Medulla oblongata (tissue), 1 donor: ENCODE measurements around the gene BABAM2.
A peak's percentile ranks its signal among the peaks of the same experiment; 100 is the strongest.

Source experiments
- DNase-seq: peaks from one replicate; pipeline ENCODE4 v3.0.0-alpha.2; 2015; ENCODE audit errors: extremely low spot score

BABAM2 gene

GRCh38 chr2:28313220-28313784 is 422.8 kb downstream of the BABAM2 start:
- DNase-seq = no peak

- no peak for DNase-seq
These were observed 424.4 kb downstream of the BABAM2 start for GRCh38 chr2:28314968-28315367.

- no peak for DNase-seq
These were observed 426.2 kb downstream of the BABAM2 start for GRCh38 chr2:28316546-28317335.

- DNase-seq = no peak
These were observed 426.9 kb downstream of the BABAM2 start for GRCh38 chr2:28317390-28317789.

- no peak for DNase-seq
These were observed 427.5 kb downstream of the BABAM2 start for GRCh38 chr2:28318023-28318422.

GRCh38 chr2:28318462-28319117 is 428.1 kb downstream of the BABAM2 start:
- no peak for DNase-seq

- DNase-seq = no peak
These were observed 428.8 kb downstream of the BABAM2 start for GRCh38 chr2:28319118-28320008.

GRCh38 chr2:28320009-28320365 is 429.5 kb downstream of the BABAM2 start:
- DNase-seq = no peak

GRCh38 chr2:28320371-28320770 is 429.8 kb downstream of the BABAM2 start:
- no peak for DNase-seq

- DNase-seq = no peak
These were observed 430.9 kb downstream of the BABAM2 start for GRCh38 chr2:28321426-28321825.

- DNase-seq = no peak
These were observed 431.5 kb downstream of the BABAM2 start for GRCh38 chr2:28322051-28322450.

GRCh38 chr2:28322456-28322855 is 431.9 kb downstream of the BABAM2 start:
- DNase-seq = no peak

GRCh38 chr2:28322981-28323396 is 432.5 kb downstream of the BABAM2 start:
- no peak for DNase-seq

GRCh38 chr2:28325173-28325566 is 434.6 kb downstream of the BABAM2 start:
- no peak for DNase-seq

GRCh38 chr2:28325567-28326468 is 435.3 kb downstream of the BABAM2 start:
- no peak for DNase-seq

- no peak for DNase-seq
These were observed 435.9 kb downstream of the BABAM2 start for GRCh38 chr2:28326469-28326805.

- peak; percentile 49 for DNase-seq
These were observed 436.5 kb downstream of the BABAM2 start for GRCh38 chr2:28326881-28327505.

GRCh38 chr2:28327581-28327955 is 437.0 kb downstream of the BABAM2 start:
- DNase-seq = no peak

GRCh38 chr2:28327956-28328922 is 437.7 kb downstream of the BABAM2 start:
- DNase-seq = no peak

- no peak for DNase-seq
These were observed 438.7 kb downstream of the BABAM2 start for GRCh38 chr2:28329184-28329583.
